Measurements from ENCODE around the gene EIF4A3. TPM values are rescaled to one million over a fixed set of nuclear protein-coding genes. Genes with fewer than 3 reads are reported as not detected.
A peak's percentile ranks its signal among the peaks of the same experiment; 100 is the strongest.

Gene EIF4A3
- polyA plus RNA-seq (ENCODE audit: insufficient read length in 4 of 4): 100 to 1,000 TPM; 102 to 122 (median 115) TPM

- peak; percentile 95 to 99 (median 98) for DNase-seq (ENCODE audit: low read depth in 4 of 4, low spot score in 3 of 4)
Observed at GRCh38 chr17:80147035-80147822, at the start of gene EIF4A3. Gene EIF4A3 (minus strand): TSS chr17:80147128. CDS start chr17:80146961, 167 bp downstream.

- no peak for DNase-seq (ENCODE audit: low read depth in 4 of 4, low spot score in 3 of 4)
Observed at GRCh38 chr17:80196652-80197051, 49.7 kb upstream of the EIF4A3 start.

GRCh38 chr17:80195671-80196529 is 49.0 kb upstream of the EIF4A3 start:
- DNase-seq (ENCODE audit: low read depth in 4 of 4, low spot score in 3 of 4): no peak

- no peak for DNase-seq (ENCODE audit: low read depth in 4 of 4, low spot score in 3 of 4)
Observed at GRCh38 chr17:80195141-80195540, 48.2 kb upstream of the EIF4A3 start.

- DNase-seq (ENCODE audit: low read depth in 4 of 4, low spot score in 3 of 4): no peak
Observed at GRCh38 chr17:80191865-80192661, 45.1 kb upstream of the EIF4A3 start.

GRCh38 chr17:80191192-80191591 is 44.3 kb upstream of the EIF4A3 start:
- DNase-seq (ENCODE audit: low read depth in 4 of 4, low spot score in 3 of 4): no peak

- DNase-seq (ENCODE audit: low read depth in 4 of 4, low spot score in 3 of 4): no peak
Observed at GRCh38 chr17:80190716-80191115, 43.8 kb upstream of the EIF4A3 start.

GRCh38 chr17:80189611-80190010 is 42.7 kb upstream of the EIF4A3 start:
- no peak for DNase-seq (ENCODE audit: low read depth in 4 of 4, low spot score in 3 of 4)

GRCh38 chr17:80187515-80187941 is 40.6 kb upstream of the EIF4A3 start:
- no peak for DNase-seq (ENCODE audit: low read depth in 4 of 4, low spot score in 3 of 4)

- DNase-seq (ENCODE audit: low read depth in 4 of 4, low spot score in 3 of 4): no peak
Observed at GRCh38 chr17:80187090-80187489, 40.2 kb upstream of the EIF4A3 start.

- no peak for DNase-seq (ENCODE audit: low read depth in 4 of 4, low spot score in 3 of 4)
Observed at GRCh38 chr17:80185968-80186367, 39.0 kb upstream of the EIF4A3 start.

GRCh38 chr17:80184423-80184714 is 37.4 kb upstream of the EIF4A3 start:
- no peak for DNase-seq (ENCODE audit: low read depth in 4 of 4, low spot score in 3 of 4)

- no peak for DNase-seq (ENCODE audit: low read depth in 4 of 4, low spot score in 3 of 4)
Observed at GRCh38 chr17:80183581-80184422, 36.9 kb upstream of the EIF4A3 start.

- no peak for DNase-seq (ENCODE audit: low read depth in 4 of 4, low spot score in 3 of 4)
Observed at GRCh38 chr17:80182845-80183223, 35.9 kb upstream of the EIF4A3 start.

- DNase-seq (ENCODE audit: low read depth in 4 of 4, low spot score in 3 of 4): no peak
Observed at GRCh38 chr17:80182118-80182844, 35.4 kb upstream of the EIF4A3 start.

- no peak for DNase-seq (ENCODE audit: low read depth in 4 of 4, low spot score in 3 of 4)
Observed at GRCh38 chr17:80181431-80181830, 34.5 kb upstream of the EIF4A3 start.

GRCh38 chr17:80180192-80180591 is 33.3 kb upstream of the EIF4A3 start:
- no peak for DNase-seq (ENCODE audit: low read depth in 4 of 4, low spot score in 3 of 4)

- no peak for DNase-seq (ENCODE audit: low read depth in 4 of 4, low spot score in 3 of 4)
Observed at GRCh38 chr17:80177986-80178595, 31.2 kb upstream of the EIF4A3 start.

- no peak for DNase-seq (ENCODE audit: low read depth in 4 of 4, low spot score in 3 of 4)
Observed at GRCh38 chr17:80176757-80177156, 29.8 kb upstream of the EIF4A3 start.

Measured in left renal pelvis (tissue), 4 donors.